Right renal pelvis (tissue), 4 donors: Measurements from ENCODE around the gene YARS1. TPM values are rescaled to one million over a fixed set of nuclear protein-coding genes. Genes with fewer than 3 reads are reported as not detected.
"Not testable (repeated sequence)": the region's sequence is repeated elsewhere in the genome, so short reads cannot be mapped to it uniquely, and the experiment has no call there.

Experiments
- DNase-seq, 4 donors: peaks; one replicate each; pipeline ENCODE4 v3.0.0-alpha.2; 2013; ENCODE audit warnings: low read depth in 4 of 4, low spot score in 3 of 4, missing footprints in 1 of 4
- polyA plus RNA-seq, 4 donors: library from polyadenylated mRNA; unstranded; fragments of 120-200 nt; gene quantifications; one replicate each; pipeline ENCODE4 v1.2.1, GENCODE V29; 2013; ENCODE audit not compliant: insufficient read length in 4 of 4

The YARS1 gene
- polyA plus RNA-seq, 4 donors: 56.2 to 60.3 (median 59.1) TPM

DNA sequence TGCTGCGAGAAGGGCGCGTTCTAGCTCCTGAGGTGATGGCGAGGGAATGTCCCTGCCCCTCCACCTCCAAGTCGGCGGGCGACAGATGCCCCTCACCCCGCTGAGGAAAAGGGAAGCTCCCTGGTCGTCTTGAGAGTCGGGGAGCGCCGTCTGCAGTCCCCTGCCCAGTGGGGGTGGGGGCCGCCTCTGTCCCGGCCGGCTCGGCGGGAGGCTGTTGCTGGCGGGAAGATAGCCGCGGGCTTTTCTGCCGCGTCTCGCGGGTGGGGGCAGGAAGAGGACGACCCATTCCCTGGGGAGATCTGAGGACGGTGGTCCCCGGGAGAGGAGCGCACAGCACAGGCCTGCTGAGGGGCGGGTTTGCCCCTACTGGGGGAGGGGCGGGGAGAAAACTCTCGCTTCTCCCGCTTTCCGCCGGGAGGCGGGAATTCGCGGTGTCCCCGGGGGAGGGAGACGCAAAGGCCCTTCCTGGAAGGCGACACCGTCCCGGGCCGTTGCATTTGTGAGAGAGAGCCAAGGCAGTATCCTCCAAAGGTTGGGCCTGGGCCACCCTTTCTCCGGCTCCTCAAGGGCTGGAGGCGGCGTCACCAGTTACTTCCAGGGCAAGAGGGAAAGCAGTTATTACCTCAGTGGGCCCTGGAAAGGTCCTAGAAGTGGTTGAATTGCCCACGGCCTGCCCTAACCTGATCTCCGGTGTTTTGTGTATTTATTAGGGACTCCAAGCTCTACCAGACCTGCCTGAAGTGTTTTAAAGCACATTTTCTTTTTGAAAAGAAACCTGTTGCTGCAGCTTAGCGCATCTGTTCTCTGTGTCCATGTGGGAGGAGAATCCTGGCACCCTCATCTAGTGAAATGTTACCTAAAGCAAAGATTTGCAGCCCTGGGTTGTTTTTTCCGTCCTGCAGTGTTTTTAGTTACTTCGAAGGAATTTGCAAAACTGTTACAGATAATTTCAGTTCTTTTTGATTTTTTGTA lies 943 bp upstream of the YARS1 start:
- DNase-seq: peak; percentile 66 to 78 (median 70)

- DNase-seq: no peak
These were observed 441 bp downstream of the YARS1 start for GRCh38 chr1:32816676-32817158.

- DNase-seq: no peak
These were observed 3.0 kb downstream of the YARS1 start for GRCh38 chr1:32813941-32814739.

DNA sequence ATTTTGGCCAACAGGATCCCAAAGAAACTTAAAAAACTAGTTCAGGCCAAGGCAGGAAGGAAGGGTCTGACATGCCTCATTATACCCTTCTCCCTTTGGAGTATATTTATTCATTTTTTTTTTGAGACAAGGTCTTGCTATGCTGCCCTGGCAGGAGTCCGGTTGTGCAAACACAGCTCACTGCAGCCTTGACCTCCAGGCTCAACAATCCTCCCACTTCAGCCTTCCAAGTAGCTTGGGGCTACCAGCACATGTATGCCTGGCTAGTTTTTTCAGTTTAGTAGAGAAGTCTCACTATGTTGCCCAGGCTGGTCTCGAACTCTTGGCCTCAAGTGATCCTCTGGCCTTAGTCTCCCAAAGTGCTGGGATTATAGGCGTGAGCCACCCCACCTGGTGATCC lies 5.2 kb downstream of the YARS1 start:
- DNase-seq: no peak

- no peak for DNase-seq
These were observed 5.9 kb downstream of the YARS1 start for GRCh38 chr1:32811265-32811664.

DNA sequence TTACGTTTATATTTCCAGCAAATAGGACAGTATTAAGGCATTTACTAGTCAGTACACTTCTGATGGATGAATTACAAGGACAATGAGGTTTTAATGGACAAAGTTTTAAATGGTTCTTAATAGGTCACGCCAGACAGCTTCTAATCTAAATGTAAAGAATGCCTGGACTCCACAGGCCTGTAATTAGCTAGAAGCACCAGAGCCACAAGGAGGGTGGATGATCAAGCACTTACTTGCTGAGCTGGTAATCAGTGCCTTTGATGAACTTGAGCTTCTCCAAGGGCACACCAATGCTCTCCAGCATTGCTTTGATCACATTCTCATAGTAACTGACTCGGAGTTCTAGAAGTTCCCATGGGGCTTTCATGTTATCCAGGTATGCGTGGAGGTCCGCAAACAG lies 6.8 kb downstream of the YARS1 start:
- DNase-seq: no peak

DNA sequence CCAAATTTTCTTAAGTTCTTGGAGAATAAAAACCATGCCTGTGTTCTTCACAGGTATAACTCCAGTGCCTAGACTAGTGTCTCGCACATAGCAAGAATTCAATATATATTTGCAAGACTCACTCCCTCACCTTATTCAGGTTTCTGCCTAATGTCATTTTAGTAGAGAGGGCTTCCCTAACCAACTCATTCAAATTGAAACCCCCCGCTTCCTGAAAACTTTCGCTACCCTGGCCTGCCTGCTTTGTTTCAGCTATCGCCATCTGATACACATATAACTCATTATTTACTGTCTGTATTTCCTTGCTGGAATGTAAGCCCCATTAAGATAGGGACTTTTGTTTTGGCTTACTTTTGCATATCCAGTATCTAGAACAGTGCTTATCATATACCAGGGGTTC lies 8.6 kb downstream of the YARS1 start:
- no peak for DNase-seq

- DNase-seq: no peak
These were observed 10.1 kb downstream of the YARS1 start for GRCh38 chr1:32806910-32807523.

DNA sequence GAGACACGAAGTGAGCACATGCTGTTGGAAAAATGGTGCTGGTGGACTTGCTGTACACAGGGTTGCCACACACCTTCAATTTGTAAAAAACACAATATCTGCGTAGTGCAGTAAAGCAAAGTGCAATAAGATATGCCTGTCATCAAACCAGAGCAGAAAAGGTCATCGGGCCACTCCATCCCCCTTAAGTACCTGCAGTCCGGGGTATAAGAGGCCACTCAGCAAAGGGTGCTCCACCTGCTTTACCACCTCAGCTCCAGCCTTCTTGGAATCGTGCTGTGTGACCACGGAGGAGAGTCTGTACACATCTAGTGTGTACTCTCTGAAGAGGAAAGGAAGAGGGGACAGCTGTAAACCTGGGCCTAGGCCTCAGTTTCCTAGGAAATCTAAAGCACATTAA lies 10.9 kb downstream of the YARS1 start:
- DNase-seq: no peak

GRCh38 chr1:32804460-32804859 lies 12.7 kb downstream of the YARS1 start:
- not testable (repeated sequence) for DNase-seq

DNA sequence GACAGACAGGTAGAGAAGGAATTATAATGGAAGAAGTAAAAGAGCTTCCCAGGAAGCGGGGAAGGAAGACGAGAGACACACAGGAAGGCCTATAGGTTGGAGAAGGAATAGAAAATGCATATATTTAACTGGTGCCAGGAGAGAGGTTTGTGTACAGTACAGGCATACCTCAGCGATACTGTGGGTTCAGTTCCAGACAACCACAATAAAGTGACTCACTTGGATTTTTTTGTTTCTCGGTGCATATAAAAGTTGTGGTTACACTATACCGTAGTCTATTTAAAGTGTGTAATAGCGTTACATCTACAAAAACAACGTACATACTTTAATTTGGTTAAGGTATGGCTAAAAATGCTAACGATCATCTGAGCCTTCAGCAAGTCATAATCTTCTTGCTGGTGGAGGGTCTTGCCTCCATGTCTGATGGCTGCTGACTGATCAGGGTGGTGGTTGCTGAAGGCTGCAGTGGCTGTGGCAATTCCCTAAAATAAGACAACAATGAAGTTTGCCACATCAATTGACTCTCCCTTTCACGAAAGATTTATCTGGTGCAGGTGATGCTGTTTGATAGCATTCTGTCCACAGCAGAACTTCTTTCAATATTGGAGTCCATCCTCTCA lies 16.0 kb downstream of the YARS1 start:
- no peak for DNase-seq

- DNase-seq: no peak
These were observed 18.3 kb downstream of the YARS1 start for GRCh38 chr1:32798679-32799416.

GRCh38 chr1:32798191-32798590 lies 19.0 kb downstream of the YARS1 start:
- DNase-seq: no peak

GRCh38 chr1:32797456-32797855 lies 19.7 kb downstream of the YARS1 start:
- no peak for DNase-seq

DNA sequence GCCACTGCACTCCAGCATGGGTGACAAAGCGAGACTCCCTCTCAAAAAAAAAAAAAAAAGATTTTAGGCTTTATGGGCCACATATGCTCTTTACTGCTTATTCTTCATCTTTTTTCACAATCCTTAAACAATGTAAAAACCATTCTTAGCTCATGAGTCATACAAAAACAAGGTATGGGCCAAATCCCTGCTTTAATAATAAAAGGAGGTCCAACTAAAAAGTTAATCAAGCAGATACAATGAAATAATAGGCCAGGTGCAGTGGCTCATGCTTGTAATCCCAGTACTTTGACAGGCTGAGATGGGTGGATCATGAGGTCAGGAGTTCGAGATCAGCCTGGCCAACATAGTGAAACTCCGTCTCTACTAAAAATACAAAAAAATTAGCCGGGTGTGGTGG lies 21.4 kb downstream of the YARS1 start:
- DNase-seq: not testable (repeated sequence)

DNA sequence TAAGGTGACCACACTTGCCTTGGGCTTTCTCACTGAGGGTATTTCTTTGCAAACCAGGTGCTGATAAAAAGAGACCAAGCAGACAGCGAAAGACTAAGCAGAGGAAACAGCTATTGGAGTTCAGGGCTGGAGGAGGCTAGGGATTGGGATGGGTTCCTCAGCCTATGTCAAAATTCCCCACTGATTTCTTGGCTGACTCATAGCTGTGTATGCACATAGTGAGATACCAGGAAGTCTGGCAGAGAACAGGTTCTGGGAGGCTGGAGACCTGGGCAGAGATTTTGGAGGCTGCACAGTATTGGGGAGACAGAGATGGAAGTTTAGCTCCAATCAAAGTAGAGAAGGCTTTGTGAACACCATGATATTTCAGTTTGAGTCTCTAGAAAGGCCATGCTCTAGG lies 25.3 kb downstream of the YARS1 start:
- no peak for DNase-seq

- DNase-seq: not testable (repeated sequence)
These were observed 27.8 kb downstream of the YARS1 start for GRCh38 chr1:32789356-32789755.

DNA sequence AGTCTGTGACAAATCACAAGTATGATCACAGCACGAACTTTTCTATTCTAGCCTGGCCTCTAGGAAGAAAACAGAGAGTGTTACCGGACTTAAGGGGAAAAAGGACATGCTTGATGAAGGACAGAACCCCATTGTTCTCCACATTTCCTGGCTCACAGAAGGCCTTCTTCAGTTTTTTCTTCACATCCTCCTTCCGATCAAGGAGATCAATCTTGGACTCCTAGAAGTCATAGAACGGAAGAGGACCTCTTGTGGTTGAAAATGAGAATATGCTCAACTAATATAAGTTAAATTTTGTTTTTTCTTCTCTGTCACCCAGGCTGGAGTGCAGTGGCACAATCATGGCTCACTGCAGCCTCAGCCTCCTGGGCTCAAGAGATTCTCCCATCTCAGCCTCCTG lies 30.3 kb downstream of the YARS1 start:
- DNase-seq: no peak

DNA sequence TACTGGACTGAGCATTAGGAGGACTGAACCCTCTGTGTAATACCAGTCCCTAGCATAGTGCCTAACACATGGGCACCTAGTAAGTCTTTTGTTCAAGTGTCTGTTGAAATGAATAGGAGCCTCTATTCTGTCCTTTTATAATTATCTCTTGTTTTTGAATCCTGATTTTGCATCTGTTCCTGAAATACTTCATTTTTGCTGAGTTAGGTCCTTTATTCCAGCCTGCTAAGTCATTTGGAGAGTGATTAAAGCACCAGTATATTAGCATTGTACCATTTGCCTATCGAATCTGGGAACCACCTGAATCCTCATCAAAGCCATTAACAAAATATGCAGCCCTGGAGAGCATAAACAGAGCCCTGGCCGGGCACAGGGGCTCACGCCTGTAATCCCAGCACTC lies 32.3 kb downstream of the YARS1 start:
- no peak for DNase-seq

DNA sequence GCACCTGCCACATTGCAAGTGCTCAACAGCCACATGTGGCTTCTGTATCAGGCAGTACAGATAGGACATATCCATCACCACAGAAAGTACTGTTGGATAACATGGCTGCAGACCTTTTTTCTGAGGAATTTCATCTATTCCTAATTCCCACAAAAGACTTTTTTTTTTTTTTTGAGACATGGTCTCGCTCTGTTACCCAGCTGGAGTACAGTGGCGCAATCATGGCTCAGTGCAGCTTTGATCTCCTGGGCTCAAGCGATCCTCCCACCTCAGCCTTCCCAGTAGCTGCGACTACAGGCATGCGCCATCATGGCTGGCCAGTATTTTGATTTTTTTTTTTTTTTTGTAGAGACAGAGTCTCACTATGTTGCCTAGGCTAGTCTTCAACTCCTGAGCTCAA lies 33.3 kb downstream of the YARS1 start:
- no peak for DNase-seq
